ENCODE measurements around the gene JAML.

The JAML gene

DNA sequence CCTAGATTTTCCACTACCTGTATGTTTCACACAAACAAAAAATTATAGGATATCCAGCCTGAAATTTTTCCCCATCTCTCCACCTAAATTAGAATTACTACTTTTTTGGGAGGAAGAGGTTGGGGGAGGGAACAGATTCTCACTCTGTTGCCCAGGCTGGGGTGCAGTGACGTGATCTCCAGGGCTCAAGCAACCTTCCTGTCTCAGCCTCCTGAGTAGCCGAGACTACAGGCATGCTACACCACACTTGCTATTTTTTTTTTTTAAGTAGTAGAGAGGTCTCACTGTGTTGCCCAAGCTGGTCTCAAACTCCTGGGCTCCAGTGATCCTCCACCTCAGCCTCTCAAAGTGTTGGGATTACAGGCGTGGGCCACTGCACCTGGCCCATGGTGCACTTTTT, 9.5 kb downstream of the JAML start:
- no peak for DNase-seq (ENCODE audit: low spot score)

DNA sequence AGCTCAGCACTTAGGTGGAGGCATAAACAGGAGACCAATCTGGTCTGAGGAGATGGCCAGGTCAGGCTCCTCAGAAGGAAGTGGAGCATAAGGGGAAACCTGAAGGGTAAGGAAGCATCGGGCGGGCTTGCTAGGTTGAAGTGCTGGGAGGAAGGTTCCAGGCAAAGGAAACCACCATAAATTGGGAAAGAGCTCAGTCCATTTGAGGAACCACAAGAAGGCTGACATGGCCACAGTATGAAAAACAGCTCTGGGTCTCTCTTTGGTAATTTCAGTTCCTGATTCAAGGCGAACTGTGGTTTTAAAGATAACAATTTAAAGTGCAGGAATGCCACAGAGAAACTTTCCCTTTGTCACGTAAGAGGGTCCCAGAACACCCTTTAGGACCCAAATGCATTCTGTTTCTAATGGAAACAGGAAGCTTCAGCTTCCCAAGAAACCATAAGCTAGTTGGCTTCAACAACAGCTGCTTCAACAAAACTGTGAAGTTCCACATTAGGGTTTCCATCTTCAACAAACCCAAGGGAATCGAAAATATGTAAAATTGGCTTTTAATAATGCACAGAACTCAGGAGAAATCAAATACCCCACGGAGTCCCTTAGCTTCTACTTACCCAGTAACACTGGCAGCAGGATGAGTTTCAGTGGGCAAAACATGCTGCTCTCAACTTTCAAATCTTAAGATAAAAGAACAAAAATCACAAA, 10.4 kb downstream of the JAML start:
- DNase-seq (ENCODE audit: low spot score), result no peak

DNA sequence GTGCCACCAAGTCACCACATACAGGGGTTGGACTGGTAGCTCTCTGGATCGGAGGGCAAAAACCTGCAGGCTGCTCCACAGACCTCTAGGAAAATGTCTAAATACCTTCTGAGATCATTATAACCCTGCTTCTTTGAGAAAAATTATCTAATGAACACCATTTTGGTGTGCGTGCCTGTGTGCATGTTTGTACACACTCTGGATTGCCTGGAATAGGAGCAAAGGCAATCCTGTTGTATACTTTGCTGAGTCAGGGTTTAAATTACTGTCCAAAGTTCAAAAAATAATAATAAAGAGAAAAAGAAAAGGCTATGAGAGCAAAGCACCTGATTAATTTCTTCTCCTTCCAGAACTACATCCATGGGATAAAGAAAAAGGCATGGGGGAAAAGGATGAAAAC, 11.0 kb downstream of the JAML start:
- no peak for DNase-seq (ENCODE audit: low spot score)

DNA sequence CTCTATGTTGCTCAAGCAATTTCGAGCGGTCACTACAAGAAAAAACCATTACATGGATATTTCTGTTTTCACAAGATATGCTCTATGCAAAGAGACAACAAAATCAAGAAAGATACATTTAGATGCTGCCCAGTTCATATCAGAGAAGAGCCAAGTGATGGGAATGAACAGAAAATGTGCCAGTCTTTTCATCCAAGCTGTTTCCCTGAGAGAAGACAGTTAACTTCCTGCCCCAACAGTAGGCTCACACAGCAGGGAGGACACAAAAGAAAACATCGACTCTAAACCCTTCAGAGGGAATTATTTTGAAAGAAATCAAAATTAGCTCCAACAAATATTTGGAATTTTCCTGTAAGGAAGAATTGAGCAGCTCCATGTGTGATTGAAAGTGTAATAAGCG, 11.6 kb downstream of the JAML start:
- DNase-seq (ENCODE audit: low spot score), result no peak

DNA sequence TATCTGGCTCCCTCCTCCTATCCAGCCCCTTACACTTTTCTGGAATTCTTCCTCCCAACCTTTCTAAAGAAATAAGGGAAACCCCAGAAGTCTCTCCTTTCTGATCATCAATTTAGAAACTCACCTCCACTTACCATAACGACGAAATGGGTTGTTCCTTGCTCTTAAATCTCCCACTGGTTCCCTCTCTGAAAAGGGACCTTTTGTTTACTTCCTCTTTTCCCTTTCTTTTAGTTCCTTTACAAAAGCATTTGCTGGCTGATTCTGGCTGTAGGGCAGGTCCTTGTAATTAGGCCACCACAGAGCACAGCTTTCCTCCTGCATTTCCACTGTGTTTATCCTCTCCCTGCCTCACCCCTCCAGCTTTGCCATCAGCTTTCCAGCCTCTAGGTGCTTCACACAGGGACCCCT, 12.0 kb downstream of the JAML start:
- DNase-seq (ENCODE audit: low spot score), result no peak

DNA sequence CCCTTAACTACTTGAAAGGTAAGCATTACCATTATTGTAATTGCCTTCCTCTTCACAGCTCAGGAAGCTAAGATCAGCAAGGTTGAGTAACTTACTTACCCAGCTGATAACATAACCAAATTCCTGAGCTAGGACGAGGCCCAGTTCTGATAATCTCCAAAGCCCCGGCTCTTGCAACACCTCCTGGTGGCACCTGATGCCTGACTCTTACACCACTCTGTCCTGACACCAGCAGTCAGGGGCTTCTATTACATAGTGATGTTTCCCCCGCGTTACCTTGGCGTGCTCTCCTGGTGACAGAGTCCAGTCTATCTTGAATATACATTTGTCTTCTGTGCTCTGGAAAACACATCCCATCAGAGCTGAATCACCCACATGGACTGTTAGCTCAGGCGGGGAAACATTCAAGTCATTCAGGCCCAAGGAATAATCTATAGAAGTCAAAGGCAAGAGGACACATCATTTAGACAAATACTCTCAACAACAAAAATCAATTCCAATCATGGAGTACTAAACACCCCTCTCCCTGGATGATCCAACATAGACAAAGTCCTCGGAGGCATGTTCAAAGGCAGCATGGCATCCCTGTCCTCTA, 12.6 kb downstream of the JAML start:
- peak; percentile 35 for DNase-seq (ENCODE audit: low spot score)

DNA sequence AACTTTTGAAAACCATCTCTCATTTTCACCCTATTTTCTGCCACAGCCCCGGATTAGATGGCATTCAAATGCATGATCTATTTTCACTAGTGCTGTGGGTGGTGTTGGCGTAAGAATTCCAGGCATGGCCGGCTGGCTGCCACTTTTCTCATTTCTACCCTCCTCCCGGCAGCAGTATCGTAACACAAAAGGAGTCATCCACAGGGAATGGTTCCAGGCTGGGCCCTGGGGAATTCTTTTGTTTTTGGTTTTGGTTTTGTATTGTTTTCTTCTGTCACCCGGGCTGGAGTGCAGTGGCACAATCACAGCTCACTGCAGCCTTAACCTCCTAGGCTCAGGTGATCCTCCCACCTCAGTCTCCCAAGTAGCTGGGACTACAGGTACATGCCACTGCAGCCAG, 13.8 kb downstream of the JAML start:
- no peak for DNase-seq (ENCODE audit: low spot score)

DNA sequence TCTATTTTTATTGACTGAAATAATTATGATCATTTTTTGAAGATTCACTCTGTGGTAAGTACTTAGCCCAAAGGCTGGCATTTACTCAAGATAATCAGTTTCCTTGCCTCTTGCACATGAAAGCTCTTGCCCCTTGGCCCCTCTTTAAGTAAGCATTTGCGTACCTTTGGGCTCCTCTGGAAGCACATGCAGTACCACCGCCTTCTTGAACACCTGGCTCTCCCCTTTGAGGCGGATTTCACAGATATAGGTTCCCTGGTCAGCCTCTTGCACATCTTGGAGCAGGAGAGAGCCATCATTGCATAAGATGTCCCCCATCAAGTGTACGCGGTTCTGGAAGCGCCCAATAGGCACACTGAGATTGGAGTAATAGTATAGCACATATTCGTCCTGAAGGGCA, 14.5 kb downstream of the JAML start:
- DNase-seq (ENCODE audit: low spot score), result no peak

DNA sequence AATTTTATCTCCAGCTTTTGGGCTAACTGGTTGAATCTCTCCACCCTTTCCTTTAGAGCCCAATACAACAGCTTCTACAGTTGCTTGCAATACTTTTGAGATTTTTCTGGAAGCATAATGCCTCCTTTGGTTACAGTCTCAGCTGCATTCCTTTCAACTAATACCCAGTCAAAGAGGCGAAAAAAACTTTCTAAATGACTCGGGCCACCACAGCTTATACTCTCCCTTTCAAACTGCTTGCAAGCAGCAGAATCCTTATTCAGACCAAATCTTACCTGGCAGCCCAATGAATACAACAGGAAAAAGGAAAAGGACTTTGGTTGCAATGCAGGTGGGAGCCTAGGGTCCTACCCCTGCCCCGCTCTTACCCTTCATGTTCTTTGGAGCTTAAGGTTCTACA, 15.8 kb downstream of the JAML start:
- DNase-seq (ENCODE audit: low spot score), result no peak

DNA sequence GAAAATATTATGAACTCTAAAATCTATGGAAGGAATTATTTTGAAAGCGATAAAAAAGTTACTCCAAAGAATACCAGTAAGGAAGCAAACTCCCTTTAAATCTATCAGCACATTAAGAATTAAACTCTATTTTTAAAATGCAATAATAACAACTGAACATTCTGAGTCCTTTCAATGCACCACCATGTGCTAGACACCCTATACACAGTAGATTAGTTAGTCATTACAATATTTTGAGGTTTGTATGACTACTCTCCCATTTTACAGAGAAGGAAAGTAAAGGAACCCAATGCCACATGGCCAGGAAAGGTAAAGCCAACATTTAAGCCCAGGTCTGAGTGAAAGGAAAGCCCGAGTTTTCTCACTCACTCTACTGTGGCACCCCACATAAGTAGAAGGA, 17.7 kb downstream of the JAML start:
- no peak for DNase-seq (ENCODE audit: low spot score)

DNA sequence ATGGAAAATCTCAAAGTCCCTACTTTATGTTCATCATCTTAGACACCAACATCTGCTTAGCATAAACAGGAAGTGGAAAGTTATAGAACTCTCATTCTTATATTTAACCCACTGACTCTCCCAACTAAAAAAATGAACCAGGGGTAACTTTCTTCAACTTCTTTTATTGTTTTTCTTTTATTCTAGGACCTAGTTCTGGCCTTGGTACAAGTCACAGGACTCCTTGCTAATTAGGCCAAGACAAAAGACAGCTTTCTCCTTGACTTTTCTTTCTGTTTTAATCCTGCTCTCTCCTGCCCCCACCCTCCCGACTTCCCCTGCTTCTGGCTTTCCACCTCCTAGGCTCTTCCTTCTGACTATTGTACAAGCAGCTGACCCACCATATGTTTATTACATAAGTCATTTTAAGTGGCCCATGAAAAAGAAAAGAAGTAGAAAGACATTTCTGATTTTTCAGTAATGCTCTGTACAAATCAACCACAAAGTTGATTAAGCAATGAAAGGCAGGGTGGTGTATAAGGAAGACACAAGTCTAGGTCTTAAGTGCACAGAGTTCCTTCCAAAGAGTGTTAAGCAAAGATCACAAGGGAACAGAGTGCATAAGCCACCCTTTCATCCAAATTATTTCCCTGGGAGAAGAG, 18.3 kb downstream of the JAML start:
- no peak for DNase-seq (ENCODE audit: low spot score)

DNA sequence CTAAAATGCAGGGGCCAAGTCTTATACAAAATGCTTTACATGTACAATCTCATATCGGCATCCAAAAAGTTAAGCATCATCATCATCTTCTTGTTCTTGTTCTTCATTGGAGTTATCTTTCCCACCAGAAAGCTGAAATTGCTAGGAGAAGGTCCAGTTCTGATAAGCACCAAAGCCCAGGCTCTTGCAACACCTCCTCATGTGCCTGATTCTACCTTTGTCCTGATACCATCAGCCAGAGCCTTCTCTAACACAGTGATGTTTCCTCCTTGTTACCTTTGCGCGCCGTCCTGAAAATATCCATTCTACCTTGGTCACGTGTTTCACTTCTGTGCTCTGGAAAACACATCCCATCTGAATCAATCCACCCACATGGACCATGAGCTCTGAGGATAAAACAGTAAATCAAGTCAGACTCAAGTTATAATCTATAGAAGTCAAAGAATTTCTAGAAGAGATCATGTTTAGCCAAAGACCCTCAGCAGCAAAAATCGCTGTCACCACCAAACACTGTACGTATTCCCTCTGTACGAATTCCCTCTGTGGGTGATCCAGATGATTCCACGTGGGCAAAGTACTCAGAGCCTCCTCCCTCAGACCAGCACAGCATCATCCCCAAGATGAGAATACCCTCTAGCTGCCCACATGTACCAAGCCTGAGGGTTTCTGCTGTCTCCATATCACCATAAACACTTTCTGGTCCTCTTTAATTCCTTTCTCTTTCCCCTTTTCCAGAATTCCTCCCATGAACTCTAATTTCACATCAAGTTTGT, 19.0 kb downstream of the JAML start:
- no peak for DNase-seq (ENCODE audit: low spot score)

DNA sequence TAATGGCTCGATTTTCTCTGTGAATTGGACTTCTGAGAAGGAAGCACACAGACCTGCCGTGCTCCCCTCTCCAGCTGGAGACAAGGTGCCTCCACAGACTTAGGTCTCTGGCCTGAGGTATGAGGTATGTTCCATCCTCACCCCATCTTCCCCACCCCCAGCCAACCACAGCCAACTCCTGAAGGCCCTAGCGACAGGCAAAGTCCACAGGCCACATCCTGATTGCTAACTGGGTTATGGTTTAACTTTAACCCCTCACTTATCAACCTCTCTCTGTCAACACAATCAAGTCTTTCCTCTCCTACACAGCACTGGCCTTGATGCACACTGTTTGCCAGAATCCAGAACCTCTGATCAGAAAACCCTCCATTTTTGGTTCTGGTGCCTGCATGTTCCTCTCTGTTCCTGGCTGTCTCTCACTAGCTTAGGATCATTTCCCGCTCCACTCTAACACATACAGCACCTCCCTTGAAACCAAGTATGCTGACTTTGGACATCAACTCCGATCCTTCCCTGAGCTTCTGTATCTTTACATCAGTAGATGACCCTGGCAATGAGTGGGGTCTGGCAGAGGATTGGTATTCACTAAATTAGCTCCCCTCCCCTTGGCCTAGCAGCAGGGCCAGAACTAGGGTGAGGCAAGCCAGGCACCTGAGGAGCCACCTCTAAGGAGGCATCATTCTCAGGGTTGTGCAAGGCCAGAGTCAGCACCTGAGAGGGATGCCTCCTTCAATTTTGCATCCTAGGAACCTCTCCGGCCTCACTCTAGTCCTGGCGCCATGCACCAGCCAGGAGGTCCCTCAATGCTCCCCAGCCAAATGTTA, 22.0 kb downstream of the JAML start:
- DNase-seq (ENCODE audit: low spot score), result peak; percentile 49

DNA sequence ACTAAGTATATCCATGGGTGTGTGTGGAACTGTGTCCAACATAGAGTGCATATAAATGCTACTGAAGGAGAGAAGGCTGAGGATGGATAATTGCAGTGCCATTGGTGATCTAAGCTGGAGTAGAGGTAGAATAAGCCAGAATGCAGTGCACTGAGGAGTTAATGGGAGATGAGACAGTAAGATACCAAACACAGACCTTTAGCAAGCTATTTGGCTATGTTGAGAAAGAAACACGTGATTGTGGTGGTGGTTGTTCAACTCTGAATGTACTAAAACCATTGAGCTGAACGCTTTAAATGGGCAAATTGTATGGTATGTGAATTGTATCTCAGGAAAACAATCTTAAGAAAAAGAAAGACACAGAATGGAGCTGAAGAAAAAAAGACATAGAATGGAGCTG, 22.8 kb downstream of the JAML start:
- no peak for DNase-seq (ENCODE audit: low spot score)

DNA sequence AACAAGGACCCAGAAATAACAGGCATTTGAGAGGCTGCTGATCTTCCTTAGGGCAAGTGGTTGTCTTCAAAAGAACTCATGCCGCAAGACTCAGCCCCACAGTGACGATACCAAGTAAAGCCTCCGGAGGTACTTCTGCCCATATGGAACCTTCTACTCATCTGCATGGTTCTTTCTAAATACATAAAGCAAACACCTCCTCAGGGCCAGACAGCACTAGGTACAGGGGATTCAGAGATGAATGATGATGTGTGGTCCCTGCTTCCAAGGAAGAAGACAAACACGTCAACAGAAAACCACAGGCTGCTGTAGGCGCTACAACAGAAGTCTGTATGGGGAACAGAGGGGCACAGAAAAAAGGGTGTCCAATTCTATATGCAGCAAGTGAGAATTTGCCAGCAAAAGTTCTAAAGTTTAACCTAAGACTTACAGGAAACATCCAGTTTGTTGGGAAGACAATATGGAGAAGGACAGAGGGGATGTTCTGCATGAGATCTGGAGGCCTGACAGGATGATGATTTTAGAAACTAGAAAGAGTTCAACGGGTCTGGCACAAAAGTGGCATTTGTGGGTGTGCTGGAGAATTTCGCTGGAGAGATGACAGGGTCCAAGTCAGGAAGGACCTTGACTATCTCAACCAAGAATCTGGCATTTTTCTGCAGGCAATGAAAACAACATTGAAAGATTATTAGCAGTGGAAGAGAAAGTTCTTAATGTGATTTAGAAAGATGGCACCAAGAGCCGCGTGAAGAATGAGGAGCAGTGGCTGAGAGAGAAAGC, 23.7 kb downstream of the JAML start:
- DNase-seq (ENCODE audit: low spot score), result no peak

DNA sequence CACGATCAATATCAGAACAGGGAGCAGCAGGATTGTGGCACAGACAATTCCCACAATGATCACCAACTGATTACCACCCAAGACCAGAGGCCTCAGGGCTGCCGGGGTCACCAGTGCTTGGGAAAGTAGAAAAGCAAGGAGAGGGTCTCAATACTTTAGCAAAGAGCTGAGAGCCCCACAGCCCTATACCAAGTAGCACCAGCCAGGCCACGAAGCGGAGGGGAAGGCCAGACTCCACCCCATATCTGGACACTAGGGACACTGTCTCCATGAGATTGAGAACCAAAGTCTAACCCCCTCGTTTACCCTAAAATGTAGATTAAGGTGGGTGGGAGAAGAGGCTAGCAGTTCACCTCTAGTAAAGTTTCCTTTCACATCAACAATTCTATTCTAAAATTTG, 24.3 kb downstream of the JAML start:
- no peak for DNase-seq (ENCODE audit: low spot score)

DNA sequence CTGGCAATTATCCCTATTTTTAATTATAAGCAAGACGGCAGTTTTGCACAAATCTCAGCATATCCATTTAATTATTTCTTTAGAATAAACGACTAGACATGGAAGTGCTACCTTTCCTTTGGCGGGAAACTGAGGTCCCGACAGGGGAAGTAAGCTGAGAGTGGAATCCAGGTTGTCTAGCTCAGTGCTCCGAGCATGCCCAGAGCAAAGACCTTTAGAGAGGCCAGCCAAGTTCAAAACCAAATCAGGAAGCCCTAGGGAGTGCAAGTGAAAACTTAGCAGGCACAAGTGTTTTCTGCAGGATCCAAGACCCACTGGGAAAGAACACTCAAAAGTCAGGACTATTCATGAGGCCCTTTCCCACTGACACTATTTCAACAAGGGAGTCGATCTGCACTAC, 25.7 kb downstream of the JAML start:
- no peak for DNase-seq (ENCODE audit: low spot score)

DNA sequence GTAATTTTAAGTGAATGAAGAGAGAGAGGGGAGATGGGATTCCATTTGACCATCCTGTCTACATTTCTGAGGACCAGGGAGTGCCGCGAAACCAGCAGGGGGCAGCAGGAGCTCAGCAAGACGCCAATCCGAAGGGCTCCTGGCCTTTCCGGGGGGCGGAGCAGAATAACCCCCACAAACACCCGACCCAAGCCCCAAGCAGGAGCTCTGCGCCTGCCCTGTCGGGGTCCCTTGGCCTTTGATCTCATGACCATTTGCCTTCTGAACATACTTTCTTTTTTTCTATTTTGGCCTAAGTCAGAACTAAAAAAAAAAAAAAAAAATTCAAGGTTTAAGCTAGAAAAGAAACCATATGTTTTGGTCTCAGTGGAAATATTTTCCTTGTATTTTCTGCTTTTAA, 26.4 kb downstream of the JAML start:
- DNase-seq (ENCODE audit: low spot score), result peak; percentile 46

DNA sequence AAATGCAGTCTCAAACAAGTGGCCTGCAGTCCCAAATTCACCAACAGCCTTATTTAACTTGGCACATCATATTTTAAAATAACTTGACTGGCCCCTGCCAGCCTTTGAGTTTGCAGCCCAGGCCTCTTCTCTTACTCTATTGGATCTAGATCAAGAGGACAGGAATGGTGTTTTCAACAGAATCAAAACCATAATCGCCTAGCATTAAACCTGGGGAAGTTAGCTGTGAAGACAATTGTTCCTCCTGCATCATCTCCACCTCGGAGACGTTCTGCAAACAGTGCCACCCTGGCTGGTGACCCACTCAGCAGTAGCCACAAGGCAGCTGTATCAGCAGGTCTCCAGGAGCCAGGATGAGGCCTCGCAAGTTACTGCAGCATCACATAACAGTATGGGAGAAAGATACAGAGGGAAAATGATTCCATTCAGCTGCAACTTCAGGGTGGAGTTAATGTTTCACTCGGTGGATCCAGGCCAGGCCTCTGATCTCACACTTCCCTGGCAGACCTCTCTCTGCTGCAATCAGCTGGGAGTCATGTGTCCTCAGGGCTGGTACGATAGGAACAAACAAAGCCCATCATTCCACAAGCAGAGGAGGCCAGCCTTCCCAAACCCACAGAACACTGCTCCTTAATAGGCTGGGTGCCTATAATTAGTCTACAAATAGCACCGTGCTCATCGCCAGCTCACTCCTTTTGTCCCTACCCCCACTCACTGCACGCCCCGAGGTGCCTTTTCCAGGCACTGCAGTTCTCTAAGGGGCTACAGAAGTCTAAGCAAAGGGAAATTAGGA, 29.8 kb downstream of the JAML start:
- peak; percentile 65 for DNase-seq (ENCODE audit: low spot score)

DNA sequence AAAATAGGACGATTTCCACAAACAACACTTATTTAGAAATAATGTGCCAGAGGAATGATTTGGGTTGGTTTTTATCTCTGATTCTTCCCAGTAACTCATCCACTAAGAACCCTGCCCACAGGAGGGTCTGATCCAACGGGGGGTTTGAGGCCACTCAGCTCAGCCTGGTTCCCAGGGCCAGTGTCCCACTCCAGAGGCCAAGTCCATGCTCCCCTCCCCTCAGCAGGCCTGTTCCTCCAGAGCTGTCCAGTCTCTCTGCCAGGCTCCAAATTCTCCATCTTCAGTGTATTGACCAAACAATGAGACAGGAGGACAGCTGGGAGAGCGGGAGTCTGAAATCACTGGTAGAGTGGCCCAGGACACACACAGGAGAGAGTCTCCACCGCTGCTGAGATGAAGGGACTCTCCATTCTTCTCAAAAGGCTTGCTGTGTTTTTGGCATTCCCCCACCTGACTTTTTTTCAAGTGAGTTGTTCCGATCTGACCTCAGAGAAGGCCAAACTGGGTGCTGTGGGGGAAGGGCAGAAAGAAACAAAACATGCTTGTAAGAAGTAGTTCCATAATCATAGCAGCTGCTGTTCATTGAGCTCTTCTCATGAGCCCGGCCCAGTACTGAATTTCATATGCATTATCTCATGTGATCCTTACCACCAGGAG, 30.8 kb downstream of the JAML start:
- DNase-seq (ENCODE audit: low spot score), result no peak
